ENCODE results near the gene ZNRD2.
A peak's percentile ranks its signal among the peaks of the same experiment; 100 is the strongest.
"Not testable (repeated sequence)": the region's sequence is repeated elsewhere in the genome, so short reads cannot be mapped to it uniquely, and the experiment has no call there.

ZNRD2 gene

DNA sequence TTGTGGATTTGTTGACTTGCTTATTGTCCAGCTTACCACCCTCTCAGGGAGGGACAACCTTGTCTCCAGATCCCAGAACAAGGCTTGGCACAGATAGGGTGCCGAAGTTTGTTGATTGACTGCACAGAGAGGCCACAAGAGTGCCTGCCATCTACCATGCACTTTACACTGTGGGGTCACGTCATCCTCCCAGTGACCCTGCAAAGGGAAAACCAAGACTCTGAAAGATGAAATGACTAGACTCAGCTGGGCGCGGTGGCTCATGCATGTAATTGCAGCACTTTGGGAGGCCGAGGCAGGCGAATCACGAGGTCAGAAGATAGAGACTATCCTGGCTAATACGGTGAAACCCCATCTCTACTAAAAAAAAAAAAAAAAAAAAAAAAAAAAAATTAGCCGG lies 7.5 kb upstream of the ZNRD2 start:
- Histone ChIP-seq H3K27me3 (replicated peaks) (no peaks in the 10 kb centered on the region), H3K4me3 (ENCODE audit: low read depth, low read length) (no peak overlapping the region), H3K36me3 (replicated peaks) (no peaks in the 10 kb centered on the region), H3K27ac (no peak overlapping the region)
- in situ Hi-C loops (cut with HindIII; ENCODE audit: low pct_ligation_motif_present, low sequenced_read_pairs): no loop called here
- TF ChIP-seq, protein P1, sequence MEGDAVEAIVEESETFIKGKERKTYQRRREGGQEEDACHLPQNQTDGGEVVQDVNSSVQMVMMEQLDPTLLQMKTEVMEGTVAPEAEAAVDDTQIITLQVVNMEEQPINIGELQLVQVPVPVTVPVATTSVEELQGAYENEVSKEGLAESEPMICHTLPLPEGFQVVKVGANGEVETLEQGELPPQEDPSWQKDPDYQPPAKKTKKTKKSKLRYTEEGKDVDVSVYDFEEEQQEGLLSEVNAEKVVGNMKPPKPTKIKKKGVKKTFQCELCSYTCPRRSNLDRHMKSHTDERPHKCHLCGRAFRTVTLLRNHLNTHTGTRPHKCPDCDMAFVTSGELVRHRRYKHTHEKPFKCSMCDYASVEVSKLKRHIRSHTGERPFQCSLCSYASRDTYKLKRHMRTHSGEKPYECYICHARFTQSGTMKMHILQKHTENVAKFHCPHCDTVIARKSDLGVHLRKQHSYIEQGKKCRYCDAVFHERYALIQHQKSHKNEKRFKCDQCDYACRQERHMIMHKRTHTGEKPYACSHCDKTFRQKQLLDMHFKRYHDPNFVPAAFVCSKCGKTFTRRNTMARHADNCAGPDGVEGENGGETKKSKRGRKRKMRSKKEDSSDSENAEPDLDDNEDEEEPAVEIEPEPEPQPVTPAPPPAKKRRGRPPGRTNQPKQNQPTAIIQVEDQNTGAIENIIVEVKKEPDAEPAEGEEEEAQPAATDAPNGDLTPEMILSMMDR (IDR thresholded peaks at IDR 0.05; ENCODE audit: low read depth, low read length, missing control alignments): no peak
- no peak for DNase-seq

DNA sequence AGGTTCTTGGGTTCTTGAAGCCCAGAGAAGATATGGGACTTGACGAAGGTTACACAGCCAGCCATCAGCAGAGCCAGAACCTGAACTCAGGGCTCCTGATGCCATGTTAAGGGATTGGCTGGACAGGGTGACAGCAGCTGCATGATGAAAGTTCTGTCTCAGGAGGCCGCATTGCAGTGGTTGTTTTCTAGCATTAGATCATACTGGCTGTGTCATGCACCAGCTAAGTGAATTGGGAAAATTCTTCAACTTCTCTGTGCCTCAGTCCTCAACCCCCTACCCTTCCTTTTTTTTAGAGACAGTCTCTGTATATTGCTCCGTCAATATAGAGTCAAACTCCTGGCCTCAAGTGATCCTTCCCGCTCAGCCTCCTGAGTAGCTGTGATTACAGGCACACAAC lies 6.7 kb upstream of the ZNRD2 start:
- H3K27ac ChIP-seq: no peak overlapping the region

DNA sequence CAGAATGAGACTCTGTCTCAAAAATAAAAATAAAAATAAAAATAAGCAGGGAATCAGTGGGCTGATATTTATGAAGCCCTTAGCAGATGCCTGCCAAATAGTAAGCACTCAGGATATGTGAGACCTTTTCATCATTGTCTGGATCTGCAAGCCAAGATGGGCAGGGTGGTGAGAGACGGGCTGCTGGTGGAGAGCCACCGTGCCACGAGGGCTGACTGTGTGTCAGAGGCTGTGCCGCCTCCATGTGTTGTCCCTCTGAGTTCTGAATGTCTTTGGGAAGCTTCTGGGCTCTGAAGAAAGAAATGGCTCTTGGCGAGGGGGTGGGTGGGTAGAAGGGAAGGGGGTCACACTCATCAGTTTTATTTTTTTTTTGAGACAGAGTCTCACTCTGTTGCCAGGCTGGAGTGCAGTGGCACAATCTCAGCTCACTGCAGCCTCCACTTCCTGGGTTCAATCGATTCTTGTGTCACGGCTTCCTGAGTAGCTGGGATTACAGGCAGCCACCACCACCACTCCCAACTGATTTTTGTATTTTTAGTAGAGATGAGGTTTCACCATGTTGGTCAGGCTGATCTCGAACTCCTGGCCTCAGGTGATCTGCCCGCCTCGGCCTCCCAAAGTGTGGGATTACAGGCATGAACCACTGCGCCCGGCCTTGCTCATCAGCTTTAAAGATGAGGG lies 5.3 kb upstream of the ZNRD2 start:
- DNase-seq; in situ Hi-C loops (cut with HindIII; ENCODE audit: low pct_ligation_motif_present, low sequenced_read_pairs); H3K36me3 ChIP-seq (replicated peaks); H3K27ac ChIP-seq; H3K27me3 ChIP-seq (replicated peaks); H3K4me3 ChIP-seq (ENCODE audit: low read depth, low read length): not testable (repeated sequence)

More for the DNA sequence above, 6.7 kb upstream of the ZNRD2 start:
- no peak for DNase-seq
- TF ChIP-seq, protein P1 (IDR thresholded peaks at IDR 0.05; ENCODE audit: low read depth, low read length, missing control alignments): no peak
- Histone ChIP-seq H3K27me3 (replicated peaks) (no peaks in the 10 kb centered on the region), H3K36me3 (replicated peaks) (no peaks in the 10 kb centered on the region), H3K4me3 (ENCODE audit: low read depth, low read length) (no peak overlapping the region)
- in situ Hi-C loops (cut with HindIII; ENCODE audit: low pct_ligation_motif_present, low sequenced_read_pairs): no loop called here

DNA sequence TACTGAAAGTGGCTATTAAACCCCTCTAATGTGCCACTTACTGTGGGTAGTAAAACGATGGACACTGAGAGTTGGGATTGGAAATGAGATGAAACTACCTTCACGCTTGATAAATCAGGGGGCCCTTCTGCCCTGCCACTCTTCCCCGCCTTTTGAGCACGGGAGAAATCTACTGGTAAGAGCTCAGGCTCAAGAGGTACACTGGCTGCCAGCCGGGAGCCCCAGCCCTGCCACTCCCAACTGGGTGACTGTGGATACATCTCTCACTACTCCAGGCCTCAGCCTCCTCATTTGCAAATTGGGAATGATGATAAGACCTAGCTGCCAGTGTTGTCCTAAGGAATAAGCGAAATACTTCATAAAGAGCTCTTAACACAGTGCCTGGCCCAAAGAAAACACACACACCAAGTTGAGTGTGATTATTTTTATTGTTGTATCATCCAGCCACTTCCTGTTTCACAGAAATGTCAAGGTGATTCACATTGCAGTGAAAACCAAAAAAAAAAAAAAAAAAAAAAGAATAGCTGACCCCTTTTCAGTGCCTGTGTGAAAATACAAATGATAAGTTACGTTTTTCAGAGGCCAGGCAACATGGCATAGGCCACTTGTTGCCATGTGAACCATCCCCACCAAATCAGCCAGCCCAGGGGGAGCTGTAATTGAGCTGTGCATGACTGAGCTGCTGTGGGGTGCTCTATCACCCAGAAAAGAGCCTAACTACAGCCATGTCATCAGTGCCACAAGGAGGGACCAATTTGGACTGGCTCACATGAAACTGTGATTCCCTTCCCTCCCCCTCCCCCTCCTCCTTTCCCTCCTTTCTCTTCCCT lies 4.4 kb upstream of the ZNRD2 start:
- no peak overlapping the region for H3K4me3 ChIP-seq (ENCODE audit: low read depth, low read length)
- H3K36me3 ChIP-seq (replicated peaks): no peaks in the 10 kb centered on the region
- H3K27ac ChIP-seq: peak overlapping the region; percentile 52
- no peak for DNase-seq
- in situ Hi-C loops (cut with HindIII; ENCODE audit: low pct_ligation_motif_present, low sequenced_read_pairs): no loop called here
- TF ChIP-seq, protein P1 (IDR thresholded peaks at IDR 0.05; ENCODE audit: low read depth, low read length, missing control alignments): no peak
- no peaks in the 10 kb centered on the region for H3K27me3 ChIP-seq (replicated peaks)

DNA sequence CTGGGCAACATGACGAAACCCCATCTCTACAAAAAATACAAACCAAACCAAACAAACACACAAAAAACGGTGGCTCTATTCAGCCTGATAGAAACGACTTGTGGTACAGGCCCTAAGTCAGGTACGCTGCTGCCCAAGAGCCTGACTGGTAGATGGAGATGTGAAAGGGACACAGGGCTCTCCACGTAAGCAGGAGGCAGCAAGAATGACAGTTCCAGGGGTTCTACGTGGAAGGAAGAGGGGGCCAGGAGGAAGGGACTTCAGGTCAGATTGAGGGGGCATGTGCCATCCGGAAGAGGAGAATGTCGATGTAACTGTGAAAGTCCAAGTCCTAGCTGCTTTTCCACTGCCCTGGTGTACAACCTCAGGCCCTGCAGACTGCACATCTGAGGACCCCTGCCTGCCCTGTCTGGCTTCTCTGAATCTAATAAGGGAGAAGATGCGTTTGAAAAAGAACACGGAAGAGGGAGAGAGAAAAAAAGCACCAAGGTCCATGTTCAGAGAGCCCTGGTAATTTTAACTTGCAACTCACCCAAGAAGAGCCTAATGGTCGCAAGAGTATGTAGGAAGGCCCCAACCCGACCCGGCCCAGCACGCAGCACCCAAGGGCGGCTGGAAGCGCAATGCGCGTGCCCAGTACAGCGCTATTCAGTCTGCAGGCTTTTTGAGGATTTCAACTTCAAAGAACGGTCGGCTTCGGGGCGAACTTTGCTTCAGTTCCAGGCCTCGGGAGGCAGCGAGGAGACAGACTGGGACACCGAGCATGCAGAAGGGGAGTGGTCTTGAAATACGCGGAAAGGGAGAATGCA lies 909 bp upstream of the ZNRD2 start:
- Histone ChIP-seq H3K36me3 (replicated peaks) (peaks cover 3% of the 10 kb centered on the region), H3K27me3 (replicated peaks) (no peaks in the 10 kb centered on the region), H3K27ac (peak overlapping the region; percentile 71), H3K4me3 (ENCODE audit: low read depth, low read length) (peak overlapping the region; percentile 96)
- in situ Hi-C loops (cut with HindIII; ENCODE audit: low pct_ligation_motif_present, low sequenced_read_pairs): no loop called here
- DNase-seq: no peak
- TF ChIP-seq, protein P1 (IDR thresholded peaks at IDR 0.05; ENCODE audit: low read depth, low read length, missing control alignments): no peak

DNA sequence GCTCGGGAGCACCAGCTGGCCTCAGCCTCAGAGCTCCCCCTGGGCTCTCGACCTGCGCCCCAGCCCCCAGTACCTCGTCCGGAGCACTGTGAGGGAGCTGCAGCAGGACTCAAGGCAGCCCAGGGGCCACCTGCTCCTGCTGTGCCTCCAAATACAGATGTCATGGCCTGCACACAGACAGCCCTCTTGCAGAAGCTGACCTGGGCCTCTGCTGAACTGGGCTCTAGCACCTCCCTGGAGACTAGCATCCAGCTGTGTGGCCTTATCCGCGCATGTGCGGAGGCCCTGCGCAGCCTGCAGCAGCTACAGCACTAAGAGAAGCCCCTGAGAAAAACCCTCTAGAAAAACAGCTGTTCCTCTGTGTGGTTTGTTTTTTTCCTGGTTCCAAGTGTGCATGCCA lies 1.1 kb downstream of the ZNRD2 start:
- H3K27ac ChIP-seq: no peak overlapping the region
- H3K36me3 ChIP-seq (replicated peaks): peaks cover 3% of the 10 kb centered on the region
- peak overlapping the region; percentile 96 for H3K4me3 ChIP-seq (ENCODE audit: low read depth, low read length)
- in situ Hi-C loops (cut with HindIII; ENCODE audit: low pct_ligation_motif_present, low sequenced_read_pairs): no loop called here
- TF ChIP-seq, protein P1 (IDR thresholded peaks at IDR 0.05; ENCODE audit: low read depth, low read length, missing control alignments): no peak
- no peak for DNase-seq
- H3K27me3 ChIP-seq (replicated peaks): no peaks in the 10 kb centered on the region

All from brain microvascular endothelial cell (primary cell).